Endothelial cell of umbilical vein (primary cell): Measurements from ENCODE around the gene POTEB.
"Not testable (repeated sequence)": the region's sequence is repeated elsewhere in the genome, so short reads cannot be mapped to it uniquely, and the experiment has no call there.

Source experiments
- CTCF ChIP-seq, 2 donors: IDR thresholded peaks; 1 replicate in 1 of 2; 2 replicates in 1 of 2; pipeline ENCODE4 v1.5.1; 2011; ENCODE audit warnings: low read length in 2 of 2, mild to moderate bottlenecking in 2 of 2, moderate library complexity in 2 of 2, control low read depth in 1 of 2, inconsistent platforms in 1 of 2, low read depth in 1 of 2; ENCODE audit not compliant: insufficient read depth in 1 of 2; ENCODE audit errors: extremely low read depth in 1 of 2
- EZH2 ChIP-seq: IDR thresholded peaks from 2 replicates; pipeline ENCODE4 v1.6.1; 2012; ENCODE audit warnings: borderline replicate concordance, low read depth, mild to moderate bottlenecking, moderate library complexity, low read length, inconsistent platforms; ENCODE audit not compliant: severe bottlenecking
- FOS ChIP-seq: IDR thresholded peaks from 2 replicates; pipeline ENCODE4 v1.6.1; 2011; ENCODE audit warnings: mild to moderate bottlenecking, low read length, moderate library complexity, borderline replicate concordance; ENCODE audit not compliant: insufficient read depth
- GATA2 ChIP-seq: IDR thresholded peaks from 2 replicates; pipeline ENCODE4 v1.7.0; 2011; ENCODE audit warnings: low read depth, mild to moderate bottlenecking, moderate library complexity, mixed read lengths, low read length; ENCODE audit not compliant: insufficient read length, insufficient read depth
- JUN ChIP-seq: IDR thresholded peaks from 2 replicates; pipeline ENCODE4 v1.6.1; 2011; ENCODE audit warnings: borderline replicate concordance, low read depth; ENCODE audit not compliant: insufficient read length, insufficient read depth
- MAX ChIP-seq: IDR thresholded peaks from 2 replicates; pipeline ENCODE4 v1.6.1; 2011; ENCODE audit not compliant: insufficient read depth, insufficient read length
- MYC ChIP-seq: IDR thresholded peaks from one replicate; pipeline ENCODE4 v1.6.1; 2011; ENCODE audit warnings: mild to moderate bottlenecking, low read depth, low read length
- POLR2A ChIP-seq: IDR thresholded peaks from 2 replicates; pipeline ENCODE4 v1.6.1; 2012; ENCODE audit warnings: low read depth, mild to moderate bottlenecking, control low read depth, low read length
- POLR2AphosphoS5 ChIP-seq: IDR thresholded peaks from 2 replicates; pipeline ENCODE4 v1.6.1; 2012; ENCODE audit warnings: low read depth, mild to moderate bottlenecking, control low read depth, low read length, moderate library complexity; ENCODE audit not compliant: insufficient read depth

GRCh38 chr15:21838831-21839230, 38.7 kb downstream of the POTEB start:
- not testable (repeated sequence) for TF ChIP-seq CTCF (IDR thresholded peaks at IDR 0.05; ENCODE audit: extremely low read depth in 1 of 2, insufficient read depth in 1 of 2, low read depth in 1 of 2, low read length in 2 of 2); POLR2A; JUN; EZH2; POLR2AphosphoS5; MYC; FOS; GATA2; MAX
